ENCODE data around the gene AP3S2. TPM values are rescaled to one million over a fixed set of nuclear protein-coding genes. Genes with fewer than 3 reads are reported as not detected.
A peak's percentile ranks its signal among the peaks of the same experiment; 100 is the strongest.

The AP3S2 gene
- total RNA-seq, 4 donors from 2014 or later: 20.9 to 90.0 (median 72.6) TPM

DNA sequence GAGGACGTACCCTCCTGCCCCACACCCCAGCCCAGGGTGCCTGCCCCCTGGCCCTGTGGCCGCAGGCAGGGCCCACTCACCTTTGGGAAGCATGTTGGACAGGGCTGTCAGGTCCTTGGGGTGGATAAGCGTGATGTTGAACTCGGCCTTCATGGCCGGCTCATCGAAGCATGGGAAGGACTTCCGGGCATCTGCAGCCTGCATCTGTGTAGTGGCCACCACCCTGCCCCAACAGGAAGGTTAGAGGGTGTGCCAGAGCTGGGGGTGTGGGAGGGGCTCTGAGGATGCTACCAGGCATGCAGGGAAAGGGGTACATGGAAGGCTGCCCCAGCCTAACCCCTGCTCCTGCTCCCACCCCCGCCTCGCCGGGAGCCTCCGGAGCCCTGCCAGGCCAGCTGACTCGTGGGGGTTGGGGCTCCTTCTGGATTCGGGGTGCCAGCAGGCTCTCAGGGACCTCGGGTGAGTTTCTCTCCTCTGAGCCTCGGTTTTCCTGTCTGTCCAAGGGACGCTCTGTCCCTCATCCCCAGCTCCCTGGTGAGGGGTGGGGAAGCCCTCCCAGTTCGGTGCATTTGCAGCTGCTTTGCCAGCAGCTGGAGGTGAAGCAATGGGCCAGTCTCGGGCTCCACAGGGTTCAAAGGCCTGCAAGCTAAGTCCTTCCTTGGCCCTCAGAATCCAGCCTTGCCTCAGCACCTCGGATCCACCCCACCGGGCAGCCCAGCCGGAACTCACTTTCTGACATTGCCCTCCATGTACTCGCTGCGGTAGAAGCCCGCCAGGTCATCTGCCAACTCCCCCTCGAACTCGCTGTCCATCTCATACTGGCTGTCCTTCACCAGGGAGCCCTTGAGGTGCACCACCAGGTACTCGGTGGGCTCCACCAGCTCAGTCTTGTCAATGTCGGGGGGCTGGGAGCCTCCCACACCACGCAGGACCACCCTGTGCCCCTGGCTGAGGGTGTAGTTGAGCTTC, 88.3 kb downstream of the AP3S2 start:
- Histone ChIP-seq H3K9me3 (no peaks in the 10 kb centered on the region), H3K4me1 (peaks cover 3 to 10% (median 7%) of the 10 kb centered on the region in 4 donors), H3K36me3 (no peaks in the 10 kb centered on the region), H3K4me3 (peak overlapping the region in 1 of 4 donors; percentile 22), H3K27me3 (no peaks in the 10 kb centered on the region), H3K27ac (peak overlapping the region in 1 of 4 donors; percentile 61)
- no peak for DNase-seq
- in situ Hi-C loops (cut with MboI; ENCODE audit: low pct_ligation_motif_present in 1 of 4, low pct_unique_long_range_greater_than_20kb in 1 of 4, low sequenced_read_pairs in 3 of 4) (no loop called here), intact Hi-C loops (cut with DNase I; ENCODE audit: low total_unique reads) (no loop called here)
- TF ChIP-seq POLR2A (IDR thresholded peaks at IDR 0.05) (no peak), EP300 (IDR thresholded peaks at IDR 0.05; ENCODE audit: low read depth) (no peak), POLR2AphosphoS5 (IDR thresholded peaks at IDR 0.05) (no peak)
- TF ChIP-seq, protein P1, sequence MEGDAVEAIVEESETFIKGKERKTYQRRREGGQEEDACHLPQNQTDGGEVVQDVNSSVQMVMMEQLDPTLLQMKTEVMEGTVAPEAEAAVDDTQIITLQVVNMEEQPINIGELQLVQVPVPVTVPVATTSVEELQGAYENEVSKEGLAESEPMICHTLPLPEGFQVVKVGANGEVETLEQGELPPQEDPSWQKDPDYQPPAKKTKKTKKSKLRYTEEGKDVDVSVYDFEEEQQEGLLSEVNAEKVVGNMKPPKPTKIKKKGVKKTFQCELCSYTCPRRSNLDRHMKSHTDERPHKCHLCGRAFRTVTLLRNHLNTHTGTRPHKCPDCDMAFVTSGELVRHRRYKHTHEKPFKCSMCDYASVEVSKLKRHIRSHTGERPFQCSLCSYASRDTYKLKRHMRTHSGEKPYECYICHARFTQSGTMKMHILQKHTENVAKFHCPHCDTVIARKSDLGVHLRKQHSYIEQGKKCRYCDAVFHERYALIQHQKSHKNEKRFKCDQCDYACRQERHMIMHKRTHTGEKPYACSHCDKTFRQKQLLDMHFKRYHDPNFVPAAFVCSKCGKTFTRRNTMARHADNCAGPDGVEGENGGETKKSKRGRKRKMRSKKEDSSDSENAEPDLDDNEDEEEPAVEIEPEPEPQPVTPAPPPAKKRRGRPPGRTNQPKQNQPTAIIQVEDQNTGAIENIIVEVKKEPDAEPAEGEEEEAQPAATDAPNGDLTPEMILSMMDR (IDR thresholded peaks at IDR 0.05): no peak
- 88% methylated on average over 28 of the region's 29 CpGs; no CpG with 5 or more reads in 1 of the 2 donors for WGBS, 2 donors (ENCODE audit: low coverage in 1 of 2)

DNA sequence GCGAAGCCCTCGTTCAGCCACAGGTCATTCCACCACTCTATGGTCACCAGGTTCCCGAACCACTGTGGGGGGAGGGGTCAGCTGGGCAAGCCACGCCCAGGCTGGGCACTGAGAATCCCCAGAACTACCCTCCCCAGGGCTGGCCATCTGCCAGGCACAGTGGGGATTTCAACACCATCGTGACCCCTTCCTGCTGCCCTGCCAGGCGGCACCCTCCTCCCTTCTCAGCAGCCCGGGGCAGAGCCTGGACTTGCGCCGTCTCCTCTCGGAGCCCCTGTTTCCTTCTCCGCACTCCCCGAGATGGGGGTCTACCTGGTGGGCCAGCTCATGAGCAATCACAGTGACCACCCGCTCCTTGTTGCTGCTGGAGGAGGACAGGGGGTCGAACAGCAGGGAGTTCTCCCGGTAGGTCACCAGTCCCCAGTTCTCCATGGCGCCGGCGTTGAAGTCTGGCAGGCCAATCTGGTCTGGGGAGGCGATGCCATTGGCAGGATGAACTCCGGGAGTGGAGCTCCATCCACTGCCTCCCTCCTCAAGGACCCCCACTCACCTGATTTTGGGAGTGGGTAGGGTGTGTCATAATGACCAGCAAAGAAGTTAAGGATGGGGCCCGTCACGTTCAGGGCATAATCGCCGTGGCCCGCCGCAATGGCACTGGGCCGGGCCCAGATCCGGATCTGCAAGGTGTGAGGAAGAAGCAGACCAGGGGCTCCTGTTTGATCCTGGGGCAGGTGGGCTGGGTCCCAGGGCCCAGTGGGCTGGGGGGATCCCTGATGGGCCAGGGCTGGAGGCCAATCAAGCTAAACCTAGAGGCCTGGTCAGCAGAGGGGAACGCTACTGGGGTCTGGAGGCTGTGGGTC, 89.6 kb downstream of the AP3S2 start:
- Histone ChIP-seq H3K4me3 (no peak overlapping the region), H3K27me3 (no peaks in the 10 kb centered on the region), H3K9me3 (no peaks in the 10 kb centered on the region), H3K4me1 (peaks cover 3 to 10% (median 7%) of the 10 kb centered on the region in 4 donors), H3K36me3 (no peaks in the 10 kb centered on the region), H3K27ac (no peak overlapping the region)
- in situ Hi-C loops (cut with MboI; ENCODE audit: low pct_ligation_motif_present in 1 of 4, low pct_unique_long_range_greater_than_20kb in 1 of 4, low sequenced_read_pairs in 3 of 4) (no loop called here), intact Hi-C loops (cut with DNase I; ENCODE audit: low total_unique reads) (no loop called here)
- no peak for DNase-seq
- TF ChIP-seq, protein P1 (IDR thresholded peaks at IDR 0.05): no peak
- no peak for TF ChIP-seq POLR2AphosphoS5 (IDR thresholded peaks at IDR 0.05)
- no peak for TF ChIP-seq EP300 (IDR thresholded peaks at IDR 0.05; ENCODE audit: low read depth)
- no peak for TF ChIP-seq POLR2A (IDR thresholded peaks at IDR 0.05)
- 92% methylated on average over 23 of the region's 29 CpGs; no CpG with 5 or more reads in 1 of the 2 donors for WGBS, 2 donors (ENCODE audit: low coverage in 1 of 2)

DNA sequence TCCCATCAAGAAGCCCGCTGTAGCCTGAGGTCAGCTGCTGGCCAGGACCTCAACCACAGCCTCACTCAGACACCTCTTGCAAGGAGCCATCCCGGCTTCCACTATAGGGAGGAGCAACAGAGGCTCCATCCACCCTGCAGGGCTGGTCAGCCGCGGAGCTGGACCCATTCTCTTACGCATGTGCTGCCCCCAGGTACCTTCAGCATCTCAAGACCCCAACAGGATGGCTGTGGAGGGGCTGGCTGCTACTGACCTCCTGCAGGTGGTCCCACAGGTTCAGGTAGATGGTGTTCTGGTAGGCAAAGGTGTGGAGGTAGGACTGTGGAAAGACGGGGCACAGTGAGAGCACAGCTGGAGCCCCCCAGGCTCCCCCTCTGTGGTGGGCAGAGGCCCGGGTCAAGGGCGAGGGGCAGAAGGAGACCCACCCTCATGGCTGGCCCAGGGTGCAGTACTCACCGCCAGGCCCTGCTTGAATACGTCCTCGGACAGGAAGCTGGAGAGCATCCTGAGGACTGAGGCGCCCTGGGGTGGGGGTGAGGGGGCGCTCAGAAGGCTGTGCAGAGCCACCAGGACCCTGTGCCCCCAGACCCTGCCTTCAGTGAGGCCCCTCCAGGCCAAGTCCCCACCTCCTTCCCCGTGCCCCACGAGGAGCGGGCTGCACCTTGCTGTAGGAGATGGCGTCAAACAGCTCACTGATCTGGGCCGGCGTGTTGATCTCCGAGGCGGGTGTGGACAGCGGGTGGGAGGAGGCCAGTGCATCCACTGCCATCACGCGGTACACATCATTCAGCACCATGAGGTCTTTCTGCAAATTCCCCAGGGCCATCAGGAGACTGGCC, 90.6 kb downstream of the AP3S2 start:
- in situ Hi-C loops (cut with MboI; ENCODE audit: low pct_ligation_motif_present in 1 of 4, low pct_unique_long_range_greater_than_20kb in 1 of 4, low sequenced_read_pairs in 3 of 4): no loop called here
- H3K4me1 ChIP-seq: peaks cover 3 to 10% (median 7%) of the 10 kb centered on the region in 4 donors
- H3K27me3 ChIP-seq: no peaks in the 10 kb centered on the region
- H3K36me3 ChIP-seq: no peaks in the 10 kb centered on the region
- no peak overlapping the region for H3K4me3 ChIP-seq
- H3K27ac ChIP-seq: no peak overlapping the region
- TF ChIP-seq EP300 (IDR thresholded peaks at IDR 0.05; ENCODE audit: low read depth) (no peak), POLR2A (IDR thresholded peaks at IDR 0.05) (no peak), POLR2AphosphoS5 (IDR thresholded peaks at IDR 0.05) (no peak)
- TF ChIP-seq, protein P1 (IDR thresholded peaks at IDR 0.05): no peak
- no peak for DNase-seq
- no peaks in the 10 kb centered on the region for H3K9me3 ChIP-seq
- 92% methylated on average over 20 of the region's 24 CpGs; no CpG with 5 or more reads in 1 of the 2 donors for WGBS, 2 donors (ENCODE audit: low coverage in 1 of 2)
- intact Hi-C loops (cut with DNase I; ENCODE audit: low total_unique reads): no loop called here

Data from transverse colon (tissue), 4 donors.